GM21717 (cell line): ENCODE results near the gene PPP1R9A.

Experiments
- ATAC-seq: cut with Tn5 transposase; IDR thresholded peaks from one replicate; pipeline ENCODE4 v1.9.1; 2021; ENCODE audit warnings: mild to moderate bottlenecking, moderate library complexity; ENCODE audit not compliant: unreplicated experiment

Gene PPP1R9A

GRCh38 chr7:95246831-95247370, 339.5 kb downstream of the PPP1R9A start:
- ATAC-seq, result peak; percentile 55

- ATAC-seq, result no peak
Measured at GRCh38 chr7:95250571-95250970, 343.2 kb downstream of the PPP1R9A start.

GRCh38 chr7:95251966-95252365, 344.6 kb downstream of the PPP1R9A start:
- ATAC-seq, result no peak

- no peak for ATAC-seq
Measured at GRCh38 chr7:95253986-95254385, 346.6 kb downstream of the PPP1R9A start.

GRCh38 chr7:95255691-95256090, 348.3 kb downstream of the PPP1R9A start:
- ATAC-seq, result no peak

- no peak for ATAC-seq
Measured at GRCh38 chr7:95261895-95262415, 354.6 kb downstream of the PPP1R9A start.

- ATAC-seq, result no peak
Measured at GRCh38 chr7:95262875-95263274, 355.5 kb downstream of the PPP1R9A start.

- no peak for ATAC-seq
Measured at GRCh38 chr7:95263785-95264362, 356.5 kb downstream of the PPP1R9A start.

- no peak for ATAC-seq
Measured at GRCh38 chr7:95264363-95264891, 357.0 kb downstream of the PPP1R9A start.

GRCh38 chr7:95265634-95266033, 358.2 kb downstream of the PPP1R9A start:
- ATAC-seq, result no peak

GRCh38 chr7:95267754-95268153, 360.4 kb downstream of the PPP1R9A start:
- ATAC-seq, result no peak

GRCh38 chr7:95269640-95270039, 362.2 kb downstream of the PPP1R9A start:
- ATAC-seq, result no peak

- no peak for ATAC-seq
Measured at GRCh38 chr7:95276114-95276513, 368.7 kb downstream of the PPP1R9A start.

- no peak for ATAC-seq
Measured at GRCh38 chr7:95279417-95279816, 372.0 kb downstream of the PPP1R9A start.

- ATAC-seq, result no peak
Measured at GRCh38 chr7:95286096-95286495, 378.7 kb downstream of the PPP1R9A start.

- ATAC-seq, result no peak
Measured at GRCh38 chr7:95290166-95290830, 382.9 kb downstream of the PPP1R9A start.

- ATAC-seq, result no peak
Measured at GRCh38 chr7:95295397-95295796, 388.0 kb downstream of the PPP1R9A start.

GRCh38 chr7:95296456-95296855, 389.1 kb downstream of the PPP1R9A start:
- no peak for ATAC-seq

- ATAC-seq, result no peak
Measured at GRCh38 chr7:95297041-95297440, 389.6 kb downstream of the PPP1R9A start.

- ATAC-seq, result no peak
Measured at GRCh38 chr7:95298091-95298490, 390.7 kb downstream of the PPP1R9A start.

GRCh38 chr7:95303013-95303905, 395.9 kb downstream of the PPP1R9A start:
- ATAC-seq, result no peak
